CD14-positive monocyte (primary cell): Measurements from ENCODE around the gene KIAA1755. TPM values are rescaled to one million over a fixed set of nuclear protein-coding genes. Genes with fewer than 3 reads are reported as not detected.

Source experiments
- DNase-seq, 3 donors: peaks; one replicate each; pipeline ENCODE4 v3.0.0-alpha.2; 2011 to 2022
- H2AFZ ChIP-seq: 2 replicates; pipeline ENCODE4 v1.6.0; 2012; ENCODE audit warnings: mild to moderate bottlenecking, low read depth, low read length, inconsistent platforms; ENCODE audit not compliant: insufficient read depth, poor library complexity, severe bottlenecking
- H3K27ac ChIP-seq, 2 donors: 1 replicate in 1 of 2; 2 replicates in 1 of 2; pipeline ENCODE4 v1.5.1; 2012 to 2013; ENCODE audit warnings: low read length in 2 of 2, control low read depth in 1 of 2, inconsistent platforms in 1 of 2, low read depth in 1 of 2, mild to moderate bottlenecking in 1 of 2
- H3K27me3 ChIP-seq, 2 donors: one replicate each; pipeline versions ENCODE4 v1.6.0 to v1.6.1; 2011 to 2013; ENCODE audit warnings: low read length in 2 of 2; ENCODE audit not compliant: control insufficient read depth in 2 of 2, insufficient read depth in 2 of 2
- H3K36me3 ChIP-seq, 2 donors: replicated peaks in 1 of 2; 1 replicate in 1 of 2; 2 replicates in 1 of 2; pipeline versions ENCODE4 v1.5.1 to v1.6.1; 2012 to 2013; ENCODE audit warnings: low read length in 2 of 2, control low read depth in 1 of 2, inconsistent platforms in 1 of 2, mild to moderate bottlenecking in 1 of 2; ENCODE audit not compliant: insufficient read depth in 2 of 2, control insufficient read depth in 1 of 2
- H3K4me1 ChIP-seq, 2 donors: 1 replicate in 1 of 2; 2 replicates in 1 of 2; pipeline versions ENCODE4 v1.5.1 to v1.6.1; 2012 to 2013; ENCODE audit warnings: low read length in 2 of 2, control low read depth in 1 of 2, inconsistent platforms in 1 of 2, mild to moderate bottlenecking in 1 of 2, moderate library complexity in 1 of 2; ENCODE audit not compliant: insufficient read depth in 2 of 2, control insufficient read depth in 1 of 2
- H3K4me2 ChIP-seq: replicated peaks from 2 replicates; pipeline ENCODE3; 2012; ENCODE audit warnings: low read length, moderate library complexity, mild to moderate bottlenecking; ENCODE audit not compliant: poor library complexity, severe bottlenecking; ENCODE audit errors: extremely low read depth
- H3K4me3 ChIP-seq, 3 experiments: fragments of 200-600 bp in 1 of 3; sonication (generic) in 1 of 3; replicated peaks in 1 of 3; 1 replicate in 2 of 3; 2 replicates in 1 of 3; pipeline ENCODE4 v1.5.1; 2011 to 2013; ENCODE audit warnings: low read length in 3 of 3, mild to moderate bottlenecking in 3 of 3, control low read depth in 2 of 3, low read depth in 2 of 3, inconsistent platforms in 1 of 3, moderate library complexity in 1 of 3
- H3K79me2 ChIP-seq: 2 replicates; pipeline ENCODE4 v1.6.0; 2012; ENCODE audit warnings: mild to moderate bottlenecking, control low read depth, inconsistent platforms, low read length, moderate library complexity; ENCODE audit not compliant: insufficient read depth
- H3K9ac ChIP-seq: 2 replicates; pipeline ENCODE4 v1.6.0; 2017; ENCODE audit warnings: low read length, mild to moderate bottlenecking; ENCODE audit not compliant: insufficient read depth, poor library complexity, severe bottlenecking
- H3K9me3 ChIP-seq, 2 donors: replicated peaks in 1 of 2; 1 replicate in 1 of 2; 2 replicates in 1 of 2; pipeline versions ENCODE4 v1.5.1 to v1.6.1; 2012 to 2013; ENCODE audit warnings: low read length in 2 of 2, control low read depth in 1 of 2; ENCODE audit not compliant: control insufficient read depth in 1 of 2, insufficient read depth in 1 of 2
- H4K20me1 ChIP-seq: 2 replicates; pipeline ENCODE4 v1.6.0; 2012; ENCODE audit warnings: mild to moderate bottlenecking, low read length, control low read depth, moderate library complexity; ENCODE audit not compliant: insufficient read depth
- H3K27ac Mint-ChIP-seq, 7 donors: one replicate each; pipeline ENCODE4 v1.8.0; 2020; ENCODE audit warnings: mild to moderate bottlenecking in 7 of 7, mixed read lengths in 7 of 7, moderate library complexity in 6 of 7, inconsistent platforms in 2 of 7
- H3K27me3 Mint-ChIP-seq, 3 donors: one replicate each; pipeline ENCODE4 v1.8.0; 2021 to 2022; ENCODE audit warnings: low read depth in 3 of 3, mild to moderate bottlenecking in 3 of 3, mixed read lengths in 3 of 3, moderate library complexity in 3 of 3, inconsistent platforms in 1 of 3
- H3K36me3 Mint-ChIP-seq, 2 donors: one replicate each; pipeline ENCODE4 v1.8.0; 2020; ENCODE audit warnings: mixed read lengths in 2 of 2, inconsistent platforms in 1 of 2, mild to moderate bottlenecking in 1 of 2
- H3K4me1 Mint-ChIP-seq: one replicate; pipeline ENCODE4 v1.8.0; 2020; ENCODE audit warnings: mild to moderate bottlenecking, mixed read lengths
- H3K4me3 Mint-ChIP-seq, 2 donors: one replicate each; pipeline ENCODE4 v1.8.0; 2020; ENCODE audit warnings: mild to moderate bottlenecking in 2 of 2, mixed read lengths in 2 of 2, moderate library complexity in 1 of 2
- H3K9me3 Mint-ChIP-seq, 7 donors: one replicate each; pipeline ENCODE4 v1.8.0; 2020 to 2022; ENCODE audit warnings: mixed read lengths in 7 of 7, mild to moderate bottlenecking in 6 of 7, moderate library complexity in 6 of 7, inconsistent platforms in 2 of 7
- WGBS: methylation state at CpG from one replicate; pipeline ENCODE4 v1.1.5; 2013; ENCODE audit warnings: missing lambda C conversion rate; ENCODE audit not compliant: insufficient coverage; 5-methylcytosine and 5-hydroxymethylcytosine counted together
- intact Hi-C, 2 donors: fragments of 100-400 bp; cut with micrococcal nuclease; formaldehyde crosslinking; loops; one replicate each; pipeline versions ENCODE4 v1.15.0 to v1.15.1; 2023
- polyA plus RNA-seq, 3 donors: library from polyadenylated mRNA; depleted of rRNA in 1 of 3; unstranded in 2 of 3; stranded (reverse) in 1 of 3; fragments of 300-500 nt in 2 of 3; fragments of >200 nt in 1 of 3; fragmentation: Illumina TruSeq in 2 of 3; gene quantifications; 1 replicate in 2 of 3; 2 replicates in 1 of 3; pipeline ENCODE4 v1.2.3, GENCODE V29; 2012 to 2021
- TF ChIP-seq, protein P1 (sequence below): fragments of 200-600 bp; IDR thresholded peaks from one replicate; pipeline ENCODE4 v1.8.0; 2022; ENCODE audit warnings: antibody characterized with exemption, mild to moderate bottlenecking

Gene KIAA1755
- polyA plus RNA-seq, 3 donors = not detected

GRCh38 chr20:38197217-38197616 is 63.3 kb downstream of the KIAA1755 start:
- no peaks in the 10 kb centered on the region for H4K20me1 ChIP-seq
- H3K36me3 Mint-ChIP-seq = peaks cover 0 to 3% of the 10 kb centered on the region in 2 donors
- H3K27me3 ChIP-seq = no peaks in the 10 kb centered on the region
- no peak overlapping the region for H3K4me2 ChIP-seq
- H3K4me3 ChIP-seq = peak overlapping the region in 1 of 3 experiments; percentile 10
- intact Hi-C loops = no loop called here
- H3K9me3 ChIP-seq = no peaks in the 10 kb centered on the region
- peak overlapping the region; percentile 27 for H3K9ac ChIP-seq
- DNase-seq = peak in 1 of 3 donors; percentile 20
- H3K4me1 ChIP-seq = peaks cover 42 to 48% of the 10 kb centered on the region in 2 donors
- TF ChIP-seq, protein P1, sequence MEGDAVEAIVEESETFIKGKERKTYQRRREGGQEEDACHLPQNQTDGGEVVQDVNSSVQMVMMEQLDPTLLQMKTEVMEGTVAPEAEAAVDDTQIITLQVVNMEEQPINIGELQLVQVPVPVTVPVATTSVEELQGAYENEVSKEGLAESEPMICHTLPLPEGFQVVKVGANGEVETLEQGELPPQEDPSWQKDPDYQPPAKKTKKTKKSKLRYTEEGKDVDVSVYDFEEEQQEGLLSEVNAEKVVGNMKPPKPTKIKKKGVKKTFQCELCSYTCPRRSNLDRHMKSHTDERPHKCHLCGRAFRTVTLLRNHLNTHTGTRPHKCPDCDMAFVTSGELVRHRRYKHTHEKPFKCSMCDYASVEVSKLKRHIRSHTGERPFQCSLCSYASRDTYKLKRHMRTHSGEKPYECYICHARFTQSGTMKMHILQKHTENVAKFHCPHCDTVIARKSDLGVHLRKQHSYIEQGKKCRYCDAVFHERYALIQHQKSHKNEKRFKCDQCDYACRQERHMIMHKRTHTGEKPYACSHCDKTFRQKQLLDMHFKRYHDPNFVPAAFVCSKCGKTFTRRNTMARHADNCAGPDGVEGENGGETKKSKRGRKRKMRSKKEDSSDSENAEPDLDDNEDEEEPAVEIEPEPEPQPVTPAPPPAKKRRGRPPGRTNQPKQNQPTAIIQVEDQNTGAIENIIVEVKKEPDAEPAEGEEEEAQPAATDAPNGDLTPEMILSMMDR = no peak
- H3K4me1 Mint-ChIP-seq = peaks cover 55% of the 10 kb centered on the region
- no peak overlapping the region for H2AFZ ChIP-seq
- H3K9me3 Mint-ChIP-seq = peaks cover 0 to 6% (median 1%) of the 10 kb centered on the region in 7 donors
- 50% methylated on average over 2 of the region's 5 CpGs for WGBS
- H3K27me3 Mint-ChIP-seq = peaks cover 3 to 8% (median 3%) of the 10 kb centered on the region in 3 donors
- peak overlapping the region; percentile 94 to 96 (median 95) for H3K27ac Mint-ChIP-seq
- H3K27ac ChIP-seq = peak overlapping the region; percentile 87 to 88
- H3K4me3 Mint-ChIP-seq = peak overlapping the region in 1 of 2 donors; percentile 17
- no peaks in the 10 kb centered on the region for H3K79me2 ChIP-seq
- no peaks in the 10 kb centered on the region for H3K36me3 ChIP-seq

GRCh38 chr20:38196592-38196991 is 63.9 kb downstream of the KIAA1755 start:
- Histone ChIP-seq H3K27ac (peak overlapping the region; percentile 87 to 88), H3K4me2 (peak overlapping the region; percentile 50), H3K4me3 (peak overlapping the region in 1 of 3 experiments; percentile 10), H4K20me1 (no peaks in the 10 kb centered on the region), H3K27me3 (no peaks in the 10 kb centered on the region), H3K9ac (peak overlapping the region; percentile 27), H3K79me2 (no peaks in the 10 kb centered on the region), H3K4me1 (peaks cover 42 to 51% of the 10 kb centered on the region in 2 donors), H2AFZ (no peak overlapping the region), H3K36me3 (no peaks in the 10 kb centered on the region), H3K9me3 (no peaks in the 10 kb centered on the region)
- Mint-ChIP-seq H3K4me3 (peak overlapping the region in 1 of 2 donors; percentile 48), H3K9me3 (peaks cover 0 to 6% (median 1%) of the 10 kb centered on the region in 7 donors), H3K4me1 (peaks cover 59% of the 10 kb centered on the region), H3K36me3 (peaks cover 0 to 3% of the 10 kb centered on the region in 2 donors), H3K27me3 (peaks cover 3 to 6% (median 3%) of the 10 kb centered on the region in 3 donors), H3K27ac (peak overlapping the region; percentile 94 to 96 (median 95))
- TF ChIP-seq, protein P1 = no peak
- WGBS = 0% methylated on average over 5 of the region's 5 CpGs
- DNase-seq = peak; percentile 91 to 98 (median 95)
- intact Hi-C loops = no loop called here
